WI38 (cell line): Measurements from ENCODE around the gene NPAS1.
A peak's percentile ranks its signal among the peaks of the same experiment; 100 is the strongest.

Experiments
- H3K4me3 ChIP-seq: 2 replicates; pipeline ENCODE4 v1.5.1; 2011; ENCODE audit warnings: low read depth, mild to moderate bottlenecking, control low read depth, low read length
- CTCF ChIP-seq: IDR thresholded peaks from 2 replicates; pipeline ENCODE4 v1.5.1; 2012; ENCODE audit warnings: low read depth, mild to moderate bottlenecking, control low read depth, low read length

NPAS1 gene

DNA sequence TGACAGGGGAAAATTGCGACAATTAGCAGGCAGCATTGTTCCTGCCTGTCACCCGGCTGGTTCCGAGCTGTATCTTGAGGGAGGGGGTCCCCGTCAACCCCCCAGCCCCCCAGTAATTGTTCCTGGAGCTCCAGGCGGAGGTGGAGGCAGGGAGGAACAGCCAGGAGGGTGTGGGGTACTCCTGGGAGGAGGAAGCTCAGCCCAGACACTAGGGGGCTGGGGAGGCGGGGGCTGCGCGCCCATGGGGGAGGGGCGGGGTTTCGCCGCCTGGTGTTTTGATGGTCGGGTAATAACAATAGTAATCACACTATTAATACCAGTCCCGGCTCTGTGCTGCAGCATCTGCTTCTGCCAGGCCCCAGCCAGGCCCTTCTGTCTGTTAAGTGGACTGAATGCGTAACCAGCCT, 8.6 kb downstream of the NPAS1 start:
- no peak for TF ChIP-seq CTCF
- H3K4me3 ChIP-seq: no peak overlapping the region

DNA sequence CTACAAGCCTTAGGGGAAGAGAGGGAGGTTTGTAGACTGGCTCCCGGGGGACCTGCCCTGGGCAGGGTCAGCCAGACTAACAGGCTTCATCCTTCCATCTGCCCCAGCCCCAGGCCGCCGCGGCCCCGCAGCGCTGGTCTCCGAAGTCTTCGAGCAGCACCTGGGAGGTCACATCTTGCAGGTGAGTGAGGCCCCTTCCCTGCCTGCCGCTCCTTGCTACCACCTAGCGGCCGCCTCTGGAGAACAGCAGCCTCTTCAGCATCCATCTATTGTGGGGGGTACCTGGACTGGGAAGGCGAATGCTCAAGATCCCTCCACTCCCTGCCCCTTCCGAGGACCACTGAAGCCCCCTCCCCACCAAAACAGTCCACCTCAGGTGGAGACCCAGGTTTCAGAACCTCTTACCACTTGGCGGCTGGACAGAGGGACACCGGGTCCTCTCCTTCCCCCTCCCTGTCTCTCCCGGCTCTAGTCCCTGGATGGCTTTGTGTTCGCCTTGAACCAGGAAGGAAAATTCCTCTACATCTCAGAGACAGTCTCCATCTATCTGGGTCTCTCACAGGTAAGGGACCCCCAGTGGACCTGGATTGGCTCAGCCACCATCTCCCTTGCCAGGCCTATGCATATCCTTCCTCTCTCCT, 12.7 kb downstream of the NPAS1 start:
- TF ChIP-seq CTCF: peak; percentile 84
- H3K4me3 ChIP-seq: no peak overlapping the region

DNA sequence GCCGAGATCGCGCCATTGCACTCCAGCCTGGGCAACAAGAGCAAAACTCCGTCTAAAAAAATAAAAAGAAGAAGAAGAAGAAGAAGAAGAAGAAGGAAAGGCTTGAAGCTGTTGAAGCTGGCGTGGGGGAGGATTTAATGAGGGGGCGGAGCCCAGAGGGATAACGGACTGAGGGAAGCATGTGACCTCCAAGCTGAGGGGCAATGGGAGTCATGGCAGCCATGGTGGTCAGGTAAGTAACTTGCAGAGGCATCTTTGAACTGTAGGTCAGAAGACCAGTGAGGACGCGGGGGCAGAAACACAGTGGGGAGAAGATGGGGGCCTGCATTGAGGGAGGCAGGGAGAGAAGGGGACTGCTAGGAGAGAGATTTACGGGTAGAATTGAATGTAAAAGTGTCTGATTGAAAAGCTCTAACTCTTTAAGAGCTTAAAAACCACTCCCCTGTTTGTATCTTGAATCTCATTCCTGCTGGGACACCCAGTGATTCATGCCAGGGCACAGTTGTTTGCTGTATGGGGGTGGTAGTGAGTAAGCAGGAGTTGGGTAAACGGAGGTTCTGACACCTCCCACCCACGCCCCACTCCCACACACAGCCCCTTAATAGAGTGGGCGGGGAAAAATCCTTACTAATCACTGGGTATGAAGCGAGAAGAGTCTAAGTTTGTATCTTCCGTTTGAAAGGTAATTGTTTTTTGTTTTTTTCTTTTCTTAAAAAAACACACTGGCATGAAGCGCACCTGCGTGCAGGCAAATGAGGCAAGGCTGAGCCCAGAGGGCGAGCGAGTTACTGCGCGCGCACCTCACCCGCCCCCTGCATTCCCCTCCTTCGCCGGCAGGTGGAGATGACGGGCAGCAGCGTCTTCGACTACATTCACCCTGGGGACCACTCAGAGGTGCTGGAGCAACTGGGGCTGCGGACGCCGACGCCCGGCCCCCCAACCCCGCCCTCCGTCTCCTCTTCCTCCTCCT, 15.8 kb downstream of the NPAS1 start:
- peak; percentile 98 for TF ChIP-seq CTCF
- H3K4me3 ChIP-seq: peak overlapping the region; percentile 54

GRCh38 chr19:47036097-47036651, 16.5 kb downstream of the NPAS1 start:
- TF ChIP-seq CTCF: no peak
- peak overlapping the region; percentile 54 for H3K4me3 ChIP-seq

GRCh38 chr19:47037766-47038165, 18.1 kb downstream of the NPAS1 start:
- TF ChIP-seq CTCF: no peak
- H3K4me3 ChIP-seq: no peak overlapping the region

GRCh38 chr19:47039239-47039874, 19.7 kb downstream of the NPAS1 start:
- no peak for TF ChIP-seq CTCF
- H3K4me3 ChIP-seq: no peak overlapping the region
